Caco-2 (cell line): ENCODE results near the gene NPHP3. TPM values are rescaled to one million over a fixed set of nuclear protein-coding genes. Genes with fewer than 3 reads are reported as not detected.
A peak's percentile ranks its signal among the peaks of the same experiment; 100 is the strongest.

ENCODE experiments used
- BruUV-seq: library from RNA; stranded (reverse); fragments of 400-500 nt; replicated peaks from 2 replicates; lab custom pipeline; 2021; lab: Mats Ljungman, UMichigan
- CTCF ChIA-PET: fragments of 300-600 bp; sonication (Branson Sonifier 250); formaldehyde crosslinking; loops from one replicate; lab custom pipeline; 2022; ENCODE audit warnings: antibody characterized with exemption; lab: Charles Lee
- POLR2A ChIA-PET: fragments of 300-600 bp; sonication (Branson Sonifier 250); formaldehyde crosslinking; loops from one replicate; lab custom pipeline; 2022; ENCODE audit warnings: antibody characterized with exemption; lab: Charles Lee
- DNase-seq, 2 experiments: peaks; one replicate each; pipeline versions ENCODE4 v3.0.0 to v3.0.0-alpha.2; 2020 to 2022
- H3K27me3 ChIP-seq: replicated peaks from 2 replicates; pipeline ENCODE4 v1.6.0; 2011; ENCODE audit warnings: low read length; ENCODE audit not compliant: control insufficient read depth, insufficient read depth
- H3K36me3 ChIP-seq: 2 replicates; pipeline ENCODE4 v1.5.1; 2011; ENCODE audit warnings: low read length; ENCODE audit not compliant: control insufficient read depth, insufficient read depth
- H3K4me1 ChIP-seq: fragments of 250-450 bp; sonication (Bioruptor Pico); 2 replicates; pipeline ENCODE4 v1.5.1; 2020; ENCODE audit warnings: mild to moderate bottlenecking
- H3K4me3 ChIP-seq: 2 replicates; pipeline ENCODE4 v1.5.1; 2011; ENCODE audit warnings: low read depth, mild to moderate bottlenecking, control low read depth, low read length
- H3K9me3 ChIP-seq: fragments of 250-450 bp; sonication (Bioruptor Pico); 2 replicates; pipeline ENCODE4 v1.5.1; 2020; ENCODE audit warnings: mild to moderate bottlenecking, moderate library complexity
- H3K27ac Mint-ChIP-seq: one replicate; pipeline ENCODE4 v1.8.0; 2022; ENCODE audit warnings: mixed read lengths; ENCODE audit not compliant: unreplicated experiment
- H3K27me3 Mint-ChIP-seq: one replicate; pipeline ENCODE4 v1.8.0; 2022; ENCODE audit warnings: mixed read lengths; ENCODE audit not compliant: insufficient read depth, unreplicated experiment
- H3K36me3 Mint-ChIP-seq: one replicate; pipeline ENCODE4 v1.8.0; 2022; ENCODE audit warnings: mild to moderate bottlenecking, mixed read lengths; ENCODE audit not compliant: insufficient read depth, unreplicated experiment
- H3K4me1 Mint-ChIP-seq: one replicate; pipeline ENCODE4 v1.8.0; 2022; ENCODE audit warnings: low read depth, mixed read lengths; ENCODE audit not compliant: unreplicated experiment
- H3K4me3 Mint-ChIP-seq: one replicate; pipeline ENCODE4 v1.8.0; 2022; ENCODE audit warnings: mild to moderate bottlenecking, moderate library complexity, mixed read lengths; ENCODE audit not compliant: unreplicated experiment
- H3K9me3 Mint-ChIP-seq: one replicate; pipeline ENCODE4 v1.8.0; 2022; ENCODE audit warnings: mixed read lengths; ENCODE audit not compliant: unreplicated experiment
- CTCF ChIP-seq, 2 experiments: fragments of 200-600 bp in 1 of 2; IDR thresholded peaks; 1 replicate in 1 of 2; 2 replicates in 1 of 2; pipeline versions ENCODE4 v1.5.1 to v1.8.0; 2011 to 2022; ENCODE audit warnings: antibody characterized with exemption in 1 of 2, control low read depth in 1 of 2, inconsistent platforms in 1 of 2, low read depth in 1 of 2, low read length in 1 of 2, mild to moderate bottlenecking in 1 of 2, moderate library complexity in 1 of 2; ENCODE audit not compliant: insufficient read depth in 1 of 2, severe bottlenecking in 1 of 2, unreplicated experiment in 1 of 2
- intact Hi-C: fragments of 100-400 bp; cut with micrococcal nuclease; formaldehyde crosslinking; loops from one replicate; pipeline ENCODE4 v1.10.0; 2022; ENCODE audit not compliant: unreplicated experiment
- total RNA-seq: library from RNA; stranded (reverse); gene quantifications from 2 replicates; pipeline ENCODE4 v1.2.3, GENCODE V29; 2022

Gene NPHP3
- total RNA-seq, 1 experiment from 2014 or later, result 16.9 TPM

- Mint-ChIP-seq H3K9me3 (no peaks in the 10 kb centered on the region), H3K4me1 (no peaks in the 10 kb centered on the region), H3K27ac (no peak overlapping the region), H3K27me3 (peaks cover 13% of the 10 kb centered on the region), H3K36me3 (no peaks in the 10 kb centered on the region), H3K4me3 (no peak overlapping the region)
- BruUV-seq, result no TSS peak
- intact Hi-C loops, result no loop called here
- CTCF ChIA-PET, result no interaction called here
- no peaks in the 10 kb centered on the region for H3K9me3 ChIP-seq
- H3K27me3 ChIP-seq, result no peaks in the 10 kb centered on the region
- no peaks in the 10 kb centered on the region for H3K36me3 ChIP-seq
- no peaks in the 10 kb centered on the region for H3K4me1 ChIP-seq
- POLR2A ChIA-PET, result no interaction called here
- TF ChIP-seq CTCF (IDR thresholded peaks at IDR 0.05; ENCODE audit: insufficient read depth in 1 of 2, low read depth in 1 of 2, low read length in 1 of 2, severe bottlenecking in 1 of 2, unreplicated experiment in 1 of 2), result no peak
- DNase-seq, result no peak
- H3K4me3 ChIP-seq, result no peak overlapping the region
Observed at GRCh38 chr3:132735589-132735988, 13.4 kb upstream of the NPHP3 start.

DNA sequence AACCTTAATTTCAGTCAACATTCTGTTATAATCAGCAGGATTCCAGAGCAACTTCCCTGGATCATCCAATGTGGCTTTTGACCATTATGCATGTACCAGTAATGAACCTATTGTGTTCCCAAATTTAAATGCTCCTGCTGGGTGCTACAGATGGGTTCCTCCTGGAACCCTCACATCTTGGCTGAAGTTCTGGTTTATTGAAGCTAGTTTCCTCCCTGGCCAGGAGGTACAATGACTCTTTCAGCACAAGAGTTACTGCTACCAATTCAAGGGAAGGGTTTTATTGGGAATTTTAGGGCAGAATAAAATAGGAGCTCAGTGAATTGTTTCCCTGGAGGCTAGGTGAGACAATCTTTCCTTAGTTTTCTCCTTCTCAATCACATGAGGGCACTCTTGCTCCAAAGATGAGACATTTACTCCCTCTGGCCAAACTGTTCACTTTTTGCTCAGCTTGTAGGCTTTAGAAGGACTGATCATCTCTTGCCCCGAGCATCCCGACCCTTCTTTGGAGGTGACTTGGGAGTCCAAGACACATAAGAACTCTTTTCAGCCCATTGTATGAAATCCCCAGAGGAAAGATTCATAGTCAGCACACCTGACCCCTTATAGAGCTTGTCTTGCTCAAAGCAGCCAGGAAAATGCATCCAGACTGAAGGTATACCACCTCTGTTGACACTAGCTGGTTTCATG is 8.8 kb upstream of the NPHP3 start:
- no peak overlapping the region for H3K4me3 ChIP-seq

More for the DNA sequence above, 8.8 kb upstream of the NPHP3 start:
- Histone ChIP-seq H3K27me3 (no peaks in the 10 kb centered on the region), H3K36me3 (no peaks in the 10 kb centered on the region), H3K4me1 (peaks cover 1% of the 10 kb centered on the region; the same call in 1 of the 2 replicates), H3K9me3 (no peaks in the 10 kb centered on the region)
- peaks cover 8% of the 10 kb centered on the region for H3K27me3 Mint-ChIP-seq
- DNase-seq, result peak in 1 of 2 experiments; percentile 47
- H3K9me3 Mint-ChIP-seq, result no peaks in the 10 kb centered on the region
- BruUV-seq, result no TSS peak
- no peak overlapping the region for H3K4me3 Mint-ChIP-seq
- H3K27ac Mint-ChIP-seq, result no peak overlapping the region
- intact Hi-C loops, result loop anchor here (1.0 to 2.0 kb wide), 4 partner anchors 310 to 692 kb away; no protein-coding TSS in a partner anchor
- ChIA-PET CTCF (interaction anchor here (0.6 to 1.5 kb wide), 11 partner anchors 10 to 691 kb away, joined by 3 to 6 read pairs (median 4); no protein-coding TSS in a partner anchor), POLR2A (no interaction called here)
- H3K4me1 Mint-ChIP-seq, result no peaks in the 10 kb centered on the region
- TF ChIP-seq CTCF (IDR thresholded peaks at IDR 0.05; ENCODE audit: insufficient read depth in 1 of 2, low read depth in 1 of 2, low read length in 1 of 2, severe bottlenecking in 1 of 2, unreplicated experiment in 1 of 2), result peak in 1 of 2 experiments; percentile 44
- no peaks in the 10 kb centered on the region for H3K36me3 Mint-ChIP-seq
